Activated T-cell treated with anti-CD3 and anti-CD28 coated beads for 48 hours (primary cell): ENCODE results near the gene TEX10.
"Not testable (repeated sequence)": the region's sequence is repeated elsewhere in the genome, so short reads cannot be mapped to it uniquely, and the experiment has no call there.

Experiments used
- DNase-seq: peaks from one replicate; pipeline ENCODE4 v3.0.0-alpha.2; 2020; ENCODE audit warnings: low read depth

The TEX10 gene

GRCh38 chr9:100346836-100347235, 5.9 kb downstream of the TEX10 start:
- no peak for DNase-seq

- DNase-seq, result no peak
Measured at GRCh38 chr9:100341889-100342288, 10.9 kb downstream of the TEX10 start.

- DNase-seq, result no peak
Measured at GRCh38 chr9:100340224-100340623, 12.5 kb downstream of the TEX10 start.

GRCh38 chr9:100338736-100339135, 14.0 kb downstream of the TEX10 start:
- not testable (repeated sequence) for DNase-seq

GRCh38 chr9:100324594-100325200, 28.0 kb downstream of the TEX10 start:
- no peak for DNase-seq

- no peak for DNase-seq
Measured at GRCh38 chr9:100322954-100323536, 29.7 kb downstream of the TEX10 start.

- no peak for DNase-seq
Measured at GRCh38 chr9:100317706-100318105, 35.0 kb downstream of the TEX10 start.

GRCh38 chr9:100315561-100315960, 37.2 kb downstream of the TEX10 start:
- DNase-seq, result no peak

- DNase-seq, result no peak
Measured at GRCh38 chr9:100309992-100310391, 42.8 kb downstream of the TEX10 start.

- no peak for DNase-seq
Measured at GRCh38 chr9:100308965-100309564, 43.7 kb downstream of the TEX10 start.

- no peak for DNase-seq
Measured at GRCh38 chr9:100307080-100307479, 45.7 kb downstream of the TEX10 start.

- DNase-seq, result no peak
Measured at GRCh38 chr9:100306283-100306682, 46.5 kb downstream of the TEX10 start.

- no peak for DNase-seq
Measured at GRCh38 chr9:100303747-100304146, 49.0 kb downstream of the TEX10 start.

- DNase-seq, result no peak
Measured at GRCh38 chr9:100298378-100298777, 54.4 kb downstream of the TEX10 start.

GRCh38 chr9:100296407-100296806, 56.3 kb downstream of the TEX10 start:
- DNase-seq, result no peak

- DNase-seq, result no peak
Measured at GRCh38 chr9:100295240-100295639, 57.5 kb downstream of the TEX10 start.

GRCh38 chr9:100294806-100295205, 57.9 kb downstream of the TEX10 start:
- DNase-seq, result no peak

- no peak for DNase-seq
Measured at GRCh38 chr9:100294341-100294740, 58.4 kb downstream of the TEX10 start.

- no peak for DNase-seq
Measured at GRCh38 chr9:100292414-100292813, 60.3 kb downstream of the TEX10 start.

- DNase-seq, result no peak
Measured at GRCh38 chr9:100290714-100291113, 62.0 kb downstream of the TEX10 start.

GRCh38 chr9:100287186-100287585, 65.6 kb downstream of the TEX10 start:
- no peak for DNase-seq

- DNase-seq, result no peak
Measured at GRCh38 chr9:100286257-100286656, 66.5 kb downstream of the TEX10 start.

GRCh38 chr9:100285601-100286000, 67.1 kb downstream of the TEX10 start:
- DNase-seq, result no peak

GRCh38 chr9:100285080-100285479, 67.7 kb downstream of the TEX10 start:
- DNase-seq, result no peak
